GM12873 (cell line): ENCODE data around the gene TMEM232.

ENCODE experiments used
- TF ChIP-seq, protein P1 (sequence below): IDR thresholded peaks from 2 replicates; pipeline ENCODE4 v1.5.1; 2012; ENCODE audit warnings: low read depth, mild to moderate bottlenecking, moderate library complexity, low read length, control low read depth; ENCODE audit not compliant: insufficient read depth; ENCODE audit errors: missing control alignments

TMEM232 gene

DNA sequence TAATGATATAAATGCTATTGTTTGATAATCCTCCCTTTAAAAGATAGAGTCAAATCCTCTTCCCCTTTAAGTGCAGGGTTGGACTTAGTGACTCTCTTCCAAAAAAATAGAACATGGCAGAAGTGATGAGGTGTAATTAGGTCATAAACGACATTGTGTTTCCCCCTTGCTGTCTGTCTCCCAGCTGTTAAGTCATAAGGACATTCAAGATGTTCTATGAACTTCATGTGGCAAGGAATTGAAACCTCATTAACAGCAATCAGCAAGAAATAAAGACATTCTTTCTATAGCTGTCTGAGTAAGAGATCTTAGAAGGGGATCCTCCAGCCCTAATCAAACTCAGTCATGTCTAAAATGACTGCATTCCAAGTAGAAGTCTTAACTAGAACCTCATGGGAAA is 9.1 kb upstream of the TMEM232 start:
- TF ChIP-seq, protein P1, sequence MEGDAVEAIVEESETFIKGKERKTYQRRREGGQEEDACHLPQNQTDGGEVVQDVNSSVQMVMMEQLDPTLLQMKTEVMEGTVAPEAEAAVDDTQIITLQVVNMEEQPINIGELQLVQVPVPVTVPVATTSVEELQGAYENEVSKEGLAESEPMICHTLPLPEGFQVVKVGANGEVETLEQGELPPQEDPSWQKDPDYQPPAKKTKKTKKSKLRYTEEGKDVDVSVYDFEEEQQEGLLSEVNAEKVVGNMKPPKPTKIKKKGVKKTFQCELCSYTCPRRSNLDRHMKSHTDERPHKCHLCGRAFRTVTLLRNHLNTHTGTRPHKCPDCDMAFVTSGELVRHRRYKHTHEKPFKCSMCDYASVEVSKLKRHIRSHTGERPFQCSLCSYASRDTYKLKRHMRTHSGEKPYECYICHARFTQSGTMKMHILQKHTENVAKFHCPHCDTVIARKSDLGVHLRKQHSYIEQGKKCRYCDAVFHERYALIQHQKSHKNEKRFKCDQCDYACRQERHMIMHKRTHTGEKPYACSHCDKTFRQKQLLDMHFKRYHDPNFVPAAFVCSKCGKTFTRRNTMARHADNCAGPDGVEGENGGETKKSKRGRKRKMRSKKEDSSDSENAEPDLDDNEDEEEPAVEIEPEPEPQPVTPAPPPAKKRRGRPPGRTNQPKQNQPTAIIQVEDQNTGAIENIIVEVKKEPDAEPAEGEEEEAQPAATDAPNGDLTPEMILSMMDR: no peak

DNA sequence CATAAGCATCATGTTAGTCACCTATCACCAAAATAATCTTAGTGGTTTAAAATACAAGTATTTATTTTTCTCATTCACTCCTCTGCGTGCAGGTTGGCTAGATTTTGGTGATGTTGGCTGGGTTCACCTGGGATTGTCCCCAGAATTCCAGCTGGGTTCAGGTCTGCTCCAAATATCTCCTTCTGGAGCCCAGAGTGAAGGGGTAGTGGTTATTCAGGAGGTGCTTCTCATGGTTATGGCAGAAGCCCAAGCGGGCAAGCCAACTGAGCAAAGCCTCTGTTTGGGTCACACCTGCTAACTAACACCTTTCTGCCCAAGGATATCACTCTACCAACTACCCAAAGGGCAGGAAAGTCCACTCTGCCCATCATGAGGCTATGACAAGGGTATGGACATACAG is 7.6 kb upstream of the TMEM232 start:
- TF ChIP-seq, protein P1: no peak

DNA sequence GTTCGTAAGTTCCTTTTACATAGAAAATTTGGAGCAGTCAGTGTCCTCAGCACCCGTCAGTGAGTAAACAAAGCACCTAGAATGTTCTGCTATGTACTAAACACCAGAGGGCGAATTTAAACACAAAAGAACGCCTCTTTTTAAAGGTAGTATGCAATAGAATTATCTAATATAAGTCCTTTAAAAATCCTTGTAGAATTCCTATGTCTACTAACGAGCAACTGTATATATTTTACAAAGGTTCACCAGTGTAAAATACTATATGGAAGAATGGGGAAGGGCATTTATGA is 499 bp upstream of the TMEM232 start:
- TF ChIP-seq, protein P1: no peak

DNA sequence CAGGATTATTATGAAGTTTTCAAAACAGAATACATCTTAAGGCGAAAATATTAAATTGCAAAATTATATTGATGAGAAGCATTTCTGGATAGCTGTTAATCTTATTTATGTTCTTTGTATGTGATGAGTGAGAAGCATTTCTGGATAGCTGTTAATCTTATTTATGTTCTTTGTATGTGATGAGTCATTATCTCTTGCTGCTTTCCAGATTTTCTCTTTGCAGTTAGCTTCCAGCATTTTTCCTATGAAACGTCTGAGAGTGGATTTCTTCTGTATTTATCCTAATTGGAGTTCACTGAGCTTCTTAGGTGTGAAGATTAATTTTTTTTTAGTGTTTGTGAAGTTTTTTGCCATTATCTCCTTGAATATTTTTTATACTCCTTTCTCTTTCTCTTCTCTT is 8.2 kb downstream of the TMEM232 start:
- TF ChIP-seq, protein P1: no peak

DNA sequence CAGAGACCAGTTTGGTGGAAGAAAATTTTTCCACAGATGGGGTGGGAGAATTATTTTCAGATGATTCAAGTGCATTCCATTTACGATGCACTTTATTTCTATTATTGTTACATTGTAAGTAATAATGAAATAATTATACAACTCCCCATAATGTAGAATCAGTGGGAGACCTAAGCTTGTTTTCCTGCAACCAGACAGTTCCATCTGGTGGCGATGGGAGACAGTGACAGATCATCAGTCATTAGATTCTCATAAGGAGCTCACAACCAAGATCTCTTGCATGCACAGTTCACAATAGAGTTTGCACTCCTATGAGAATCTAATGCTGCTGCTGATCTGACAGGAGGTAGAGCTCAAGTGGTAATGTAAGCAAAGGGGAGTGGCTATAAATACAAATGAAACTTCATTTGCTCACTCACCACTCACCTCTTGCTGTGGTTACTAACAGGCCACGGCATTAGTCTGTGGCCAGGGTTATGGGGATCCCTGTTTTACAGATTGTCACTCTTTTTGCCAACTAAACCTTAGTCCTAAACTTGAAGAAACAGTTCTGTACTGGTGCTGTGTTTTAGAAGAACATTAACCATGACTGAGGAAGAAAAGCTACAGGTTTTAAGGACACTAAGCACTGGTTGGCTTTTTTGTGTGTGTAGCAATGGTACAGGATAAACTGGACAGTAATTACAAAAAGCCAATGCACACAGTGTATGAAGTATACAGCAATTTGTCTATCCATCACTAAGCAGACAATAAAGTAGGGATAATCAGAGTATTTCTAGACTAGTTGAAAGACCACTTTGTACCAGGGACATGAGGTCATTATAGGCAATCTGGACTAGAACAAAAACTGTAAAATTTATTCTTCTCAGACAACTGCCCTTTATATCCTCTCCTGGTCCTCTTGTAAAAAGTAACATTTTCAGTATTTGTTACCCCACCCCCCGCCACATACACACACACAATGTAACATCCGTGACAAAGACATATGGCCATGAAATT is 9.9 kb downstream of the TMEM232 start:
- TF ChIP-seq, protein P1: no peak

DNA sequence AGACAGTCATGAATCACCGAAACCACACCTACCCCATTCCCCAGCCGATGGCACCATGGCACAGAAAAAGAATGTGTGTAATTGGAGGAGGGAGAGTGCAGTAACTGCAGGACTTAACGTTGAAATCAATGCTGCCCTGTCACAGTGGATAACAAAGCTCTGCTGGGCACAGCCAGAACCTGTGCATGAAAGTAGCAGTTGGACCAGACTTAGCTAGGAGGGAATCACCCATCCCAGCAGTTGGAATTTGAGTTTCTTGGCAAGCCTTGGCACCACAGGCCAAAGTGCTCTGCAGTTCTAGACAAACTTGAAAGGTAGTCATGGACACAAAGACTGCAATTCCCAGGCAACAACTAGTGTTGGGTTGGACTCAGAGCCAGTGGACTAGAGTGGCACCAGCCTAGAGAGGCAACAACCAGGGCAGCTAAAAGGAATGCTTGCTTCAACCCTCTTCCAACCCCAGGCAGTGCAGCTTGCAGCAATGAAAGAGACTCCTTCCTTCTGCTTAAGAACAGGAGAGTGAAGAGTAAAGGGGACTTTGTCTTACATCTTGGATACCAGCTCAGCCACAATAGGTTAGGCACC is 19.1 kb downstream of the TMEM232 start:
- TF ChIP-seq, protein P1: no peak

DNA sequence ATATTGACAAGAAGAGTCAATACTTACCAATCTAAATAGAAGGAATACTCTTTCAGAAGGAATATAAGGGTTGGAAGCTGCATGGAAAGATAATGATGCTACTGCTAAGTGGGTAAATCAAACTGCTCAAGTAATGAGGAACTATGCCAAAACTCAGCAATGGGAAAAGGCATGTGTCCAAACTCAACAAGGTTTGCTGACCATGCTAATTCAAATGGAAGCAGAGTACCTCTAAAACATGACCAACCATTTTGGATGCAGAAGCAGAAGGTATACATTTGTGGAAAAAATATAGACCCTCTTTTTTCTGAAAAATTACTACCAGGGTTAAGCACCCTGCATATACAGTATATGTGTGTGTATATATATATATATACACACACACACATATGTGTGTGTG is 21.1 kb downstream of the TMEM232 start:
- TF ChIP-seq, protein P1: no peak
